Measurements from ENCODE around the gene VAX1.
"Not testable (repeated sequence)": the region's sequence is repeated elsewhere in the genome, so short reads cannot be mapped to it uniquely, and the experiment has no call there.

DNA sequence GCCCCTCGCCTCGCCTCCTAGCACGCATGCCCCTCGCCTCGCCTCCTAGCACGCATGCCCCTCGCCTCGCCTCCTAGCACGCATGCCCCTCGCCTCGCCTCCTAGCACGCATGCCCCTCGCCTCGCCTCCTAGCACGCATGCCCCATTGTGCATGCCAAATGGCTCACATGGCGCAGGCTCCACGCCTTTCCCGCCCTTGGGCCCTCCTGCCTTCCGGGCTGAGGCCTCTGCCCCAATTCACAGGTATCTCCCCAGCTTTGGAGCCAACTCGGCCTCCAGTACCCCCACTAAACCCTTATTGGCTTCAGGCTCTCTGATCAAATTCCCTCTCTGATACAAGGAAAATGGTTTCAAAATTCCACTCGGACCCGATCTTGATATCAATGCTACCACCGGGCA lies 11.4 kb downstream of the VAX1 start:
- TF ChIP-seq, protein P1, sequence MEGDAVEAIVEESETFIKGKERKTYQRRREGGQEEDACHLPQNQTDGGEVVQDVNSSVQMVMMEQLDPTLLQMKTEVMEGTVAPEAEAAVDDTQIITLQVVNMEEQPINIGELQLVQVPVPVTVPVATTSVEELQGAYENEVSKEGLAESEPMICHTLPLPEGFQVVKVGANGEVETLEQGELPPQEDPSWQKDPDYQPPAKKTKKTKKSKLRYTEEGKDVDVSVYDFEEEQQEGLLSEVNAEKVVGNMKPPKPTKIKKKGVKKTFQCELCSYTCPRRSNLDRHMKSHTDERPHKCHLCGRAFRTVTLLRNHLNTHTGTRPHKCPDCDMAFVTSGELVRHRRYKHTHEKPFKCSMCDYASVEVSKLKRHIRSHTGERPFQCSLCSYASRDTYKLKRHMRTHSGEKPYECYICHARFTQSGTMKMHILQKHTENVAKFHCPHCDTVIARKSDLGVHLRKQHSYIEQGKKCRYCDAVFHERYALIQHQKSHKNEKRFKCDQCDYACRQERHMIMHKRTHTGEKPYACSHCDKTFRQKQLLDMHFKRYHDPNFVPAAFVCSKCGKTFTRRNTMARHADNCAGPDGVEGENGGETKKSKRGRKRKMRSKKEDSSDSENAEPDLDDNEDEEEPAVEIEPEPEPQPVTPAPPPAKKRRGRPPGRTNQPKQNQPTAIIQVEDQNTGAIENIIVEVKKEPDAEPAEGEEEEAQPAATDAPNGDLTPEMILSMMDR (conservative IDR thresholded peaks at IDR 0.05; ENCODE audit: low read depth, low read length): not testable (repeated sequence)
- TF ChIP-seq MXI1 (IDR thresholded peaks at IDR 0.05; ENCODE audit: borderline replicate concordance, low read depth, low read length); RCOR1 (IDR thresholded peaks at IDR 0.05; ENCODE audit: insufficient replicate concordance, low read length); RAD21 (IDR thresholded peaks at IDR 0.05; ENCODE audit: low read length); SMC3 (IDR thresholded peaks at IDR 0.05; ENCODE audit: low read depth, low read length); POLR2A (IDR thresholded peaks at IDR 0.05; ENCODE audit: low read depth, low read length); RFX5 (IDR thresholded peaks at IDR 0.05; ENCODE audit: low read depth, low read length); BHLHE40 (IDR thresholded peaks at IDR 0.05; ENCODE audit: low read depth, low read length); CHD1 (IDR thresholded peaks at IDR 0.05; ENCODE audit: low read depth, low read length); CEBPB (IDR thresholded peaks at IDR 0.05; ENCODE audit: low read depth, low read length); NFE2L2 (IDR thresholded peaks at IDR 0.05; ENCODE audit: low read depth, low read length); MAZ (IDR thresholded peaks at IDR 0.05; ENCODE audit: borderline replicate concordance, low read depth, low read length); MAFK (IDR thresholded peaks at IDR 0.05; ENCODE audit: low read depth, low read length): not testable (repeated sequence)
- TF ChIP-seq, protein P2, sequence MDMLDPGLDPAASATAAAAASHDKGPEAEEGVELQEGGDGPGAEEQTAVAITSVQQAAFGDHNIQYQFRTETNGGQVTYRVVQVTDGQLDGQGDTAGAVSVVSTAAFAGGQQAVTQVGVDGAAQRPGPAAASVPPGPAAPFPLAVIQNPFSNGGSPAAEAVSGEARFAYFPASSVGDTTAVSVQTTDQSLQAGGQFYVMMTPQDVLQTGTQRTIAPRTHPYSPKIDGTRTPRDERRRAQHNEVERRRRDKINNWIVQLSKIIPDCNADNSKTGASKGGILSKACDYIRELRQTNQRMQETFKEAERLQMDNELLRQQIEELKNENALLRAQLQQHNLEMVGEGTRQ (IDR thresholded peaks at IDR 0.05; ENCODE audit: low read depth, low read length): not testable (repeated sequence)
